Uterus (tissue), 2 donors: ENCODE results near the gene IL4I1.

Experiments
- POLR2A ChIP-seq, 2 donors: fragments of 450-650 bp; IDR thresholded peaks; one replicate each; pipeline ENCODE4 v1.6.1; 2016; ENCODE audit warnings: antibody characterized with exemption in 2 of 2, mild to moderate bottlenecking in 1 of 2, moderate library complexity in 1 of 2
- TF ChIP-seq, protein P1 (sequence below), 4 experiments: fragments of 200-600 bp in 2 of 4; fragments of 450-650 bp in 2 of 4; sonication (generic) in 2 of 4; IDR thresholded peaks; one replicate each; pipeline ENCODE4 v1.5.1; 2016 to 2019; ENCODE audit warnings: antibody characterized with exemption in 4 of 4, mild to moderate bottlenecking in 2 of 4, moderate library complexity in 1 of 4

DNA sequence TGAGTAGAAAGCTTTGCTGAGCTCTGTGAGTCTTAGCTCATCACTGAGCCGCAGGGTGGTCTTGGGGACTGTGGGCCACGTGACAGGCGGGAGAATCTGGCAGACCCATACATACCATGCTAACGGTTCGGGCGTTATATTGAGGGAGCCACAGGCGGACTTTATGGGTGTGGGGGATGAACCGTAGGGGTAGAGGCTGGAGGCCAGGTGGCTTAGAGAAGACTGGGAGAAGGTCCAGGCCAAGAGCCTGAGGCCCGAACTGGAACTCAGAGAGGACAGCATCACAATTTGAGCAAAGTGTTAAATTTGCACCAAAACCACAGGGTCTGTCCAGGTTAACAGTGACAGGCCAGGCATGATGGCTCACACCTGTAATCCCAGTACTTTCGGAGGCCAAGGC is 17.0 kb upstream of the IL4I1 start:
- TF ChIP-seq, protein P1, sequence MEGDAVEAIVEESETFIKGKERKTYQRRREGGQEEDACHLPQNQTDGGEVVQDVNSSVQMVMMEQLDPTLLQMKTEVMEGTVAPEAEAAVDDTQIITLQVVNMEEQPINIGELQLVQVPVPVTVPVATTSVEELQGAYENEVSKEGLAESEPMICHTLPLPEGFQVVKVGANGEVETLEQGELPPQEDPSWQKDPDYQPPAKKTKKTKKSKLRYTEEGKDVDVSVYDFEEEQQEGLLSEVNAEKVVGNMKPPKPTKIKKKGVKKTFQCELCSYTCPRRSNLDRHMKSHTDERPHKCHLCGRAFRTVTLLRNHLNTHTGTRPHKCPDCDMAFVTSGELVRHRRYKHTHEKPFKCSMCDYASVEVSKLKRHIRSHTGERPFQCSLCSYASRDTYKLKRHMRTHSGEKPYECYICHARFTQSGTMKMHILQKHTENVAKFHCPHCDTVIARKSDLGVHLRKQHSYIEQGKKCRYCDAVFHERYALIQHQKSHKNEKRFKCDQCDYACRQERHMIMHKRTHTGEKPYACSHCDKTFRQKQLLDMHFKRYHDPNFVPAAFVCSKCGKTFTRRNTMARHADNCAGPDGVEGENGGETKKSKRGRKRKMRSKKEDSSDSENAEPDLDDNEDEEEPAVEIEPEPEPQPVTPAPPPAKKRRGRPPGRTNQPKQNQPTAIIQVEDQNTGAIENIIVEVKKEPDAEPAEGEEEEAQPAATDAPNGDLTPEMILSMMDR (IDR thresholded peaks at IDR 0.05): no peak
- no peak for TF ChIP-seq POLR2A (IDR thresholded peaks at IDR 0.05)
